Dedifferentiated amniotic fluid mesenchymal stem cell (primary cell): ENCODE data around the gene TMEM14A.

Experiments
- DNase-seq: peaks from one replicate; pipeline ENCODE4 v3.0.0-alpha.2; 2016; ENCODE audit errors: extremely low spot score

TMEM14A gene

DNA sequence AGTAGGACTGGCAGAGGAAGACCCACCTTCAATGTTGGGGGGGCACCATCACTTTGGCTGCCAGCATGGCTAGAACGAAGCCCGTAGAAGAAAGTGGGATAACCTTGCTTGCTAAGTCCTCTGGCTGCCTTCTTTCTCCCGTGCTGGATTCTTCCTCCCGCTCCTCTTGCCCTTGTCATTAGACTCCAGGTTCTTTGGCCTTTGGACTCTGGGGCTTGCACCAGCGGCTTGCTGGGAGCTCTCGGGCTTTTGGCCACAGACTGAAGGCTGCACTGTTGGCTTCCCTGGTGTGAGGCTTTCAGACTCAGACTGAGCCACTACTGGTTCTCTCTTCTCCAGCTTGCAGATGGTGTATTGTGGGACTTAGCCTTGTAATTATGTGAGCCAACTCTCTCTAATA lies 64.2 kb downstream of the TMEM14A start:
- DNase-seq, result no peak

DNA sequence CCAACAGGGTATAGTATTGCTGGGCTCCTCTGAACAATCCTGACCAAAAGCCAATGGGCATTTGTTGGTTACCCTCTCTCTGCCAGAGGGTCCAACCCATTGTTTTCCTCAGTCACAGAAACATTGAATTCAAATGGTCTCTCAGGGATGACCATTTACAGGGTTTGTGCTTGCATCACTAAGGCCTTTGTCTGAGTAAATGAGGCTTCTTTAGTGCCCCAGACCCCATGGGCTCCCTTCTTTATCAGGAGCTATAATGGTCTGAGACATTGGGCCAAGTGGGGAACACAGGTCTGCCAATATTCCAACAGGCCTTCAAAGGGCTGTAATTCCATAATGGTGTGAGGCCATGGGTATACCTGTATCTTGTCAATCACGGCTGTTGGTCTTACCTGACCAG lies 65.2 kb downstream of the TMEM14A start:
- DNase-seq, result no peak
